GM12874 (cell line): ENCODE results near the gene ATP8B2.
A peak's percentile ranks its signal among the peaks of the same experiment; 100 is the strongest.

Experiments used
- CTCF ChIP-seq: IDR thresholded peaks from 2 replicates; pipeline ENCODE4 v1.5.1; 2011; ENCODE audit warnings: low read depth, mild to moderate bottlenecking, control low read depth, low read length, moderate library complexity; ENCODE audit not compliant: insufficient read depth

The ATP8B2 gene

GRCh38 chr1:154351363-154352068 is 26.2 kb downstream of the ATP8B2 start:
- TF ChIP-seq CTCF = no peak

- no peak for TF ChIP-seq CTCF
Measured at GRCh38 chr1:154352245-154352580, 26.9 kb downstream of the ATP8B2 start.

- no peak for TF ChIP-seq CTCF
Measured at GRCh38 chr1:154352581-154353459, 27.5 kb downstream of the ATP8B2 start.

DNA sequence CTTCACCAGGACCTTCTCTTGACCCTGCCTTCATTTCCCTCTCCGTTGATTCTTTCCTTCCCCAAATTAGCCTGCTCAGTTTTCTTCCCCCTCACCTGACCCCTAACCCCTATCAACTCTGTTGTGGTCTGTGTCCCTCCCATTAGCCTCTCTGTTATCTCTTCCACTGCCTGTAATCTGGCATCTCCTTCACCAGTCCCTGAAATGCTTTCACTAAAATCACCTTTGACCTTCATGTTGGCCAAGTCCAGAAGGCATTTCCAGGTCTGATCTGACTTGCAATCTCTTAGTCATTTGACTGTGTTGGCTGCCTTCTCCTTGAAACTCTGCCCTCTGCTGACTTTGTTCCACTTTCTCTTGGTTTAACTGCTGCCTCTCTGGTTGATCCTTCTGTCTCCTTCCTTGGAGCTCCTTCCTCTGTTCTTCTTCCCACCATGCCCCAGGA is 28.2 kb downstream of the ATP8B2 start:
- peak; percentile 27; the same call in 1 of the 2 replicates for TF ChIP-seq CTCF

DNA sequence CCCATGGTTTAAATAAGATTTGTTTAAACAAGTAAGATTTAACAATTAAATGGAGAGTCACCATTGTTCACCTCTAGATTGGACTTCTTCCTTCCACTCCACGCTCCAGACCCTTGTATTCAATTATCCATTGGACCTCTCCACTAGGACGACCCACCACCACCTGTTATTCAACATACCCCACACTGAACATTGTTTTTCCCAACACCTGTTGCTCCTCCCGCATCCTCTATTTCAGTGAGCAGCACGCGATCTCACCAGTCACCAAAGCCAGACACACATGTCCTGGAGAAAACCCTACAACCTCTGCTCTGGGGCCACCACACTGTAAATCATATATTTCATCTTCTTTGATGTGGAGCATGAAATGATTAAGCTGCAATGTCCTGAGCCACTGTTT is 28.6 kb downstream of the ATP8B2 start:
- TF ChIP-seq CTCF = no peak

- no peak for TF ChIP-seq CTCF
Measured at GRCh38 chr1:154358519-154358918, 33.2 kb downstream of the ATP8B2 start.

GRCh38 chr1:154360288-154360687 is 35.0 kb downstream of the ATP8B2 start:
- no peak for TF ChIP-seq CTCF
